GM19035 (cell line): Measurements from ENCODE around the gene ESD.

Experiments
- ATAC-seq: cut with Tn5 transposase; IDR thresholded peaks from one replicate; pipeline ENCODE4 v1.9.1; 2021; ENCODE audit not compliant: unreplicated experiment

ESD gene

GRCh38 chr13:46747031-46747820 is 49.7 kb downstream of the ESD start:
- no peak for ATAC-seq

GRCh38 chr13:46745706-46746105 is 51.3 kb downstream of the ESD start:
- no peak for ATAC-seq

- ATAC-seq = no peak
These were observed 51.9 kb downstream of the ESD start for GRCh38 chr13:46745062-46745461.

GRCh38 chr13:46743191-46743590 is 53.8 kb downstream of the ESD start:
- ATAC-seq = no peak

- ATAC-seq = no peak
These were observed 57.4 kb downstream of the ESD start for GRCh38 chr13:46739447-46740098.

GRCh38 chr13:46738766-46739165 is 58.2 kb downstream of the ESD start:
- no peak for ATAC-seq

- no peak for ATAC-seq
These were observed 58.9 kb downstream of the ESD start for GRCh38 chr13:46738055-46738454.

- ATAC-seq = no peak
These were observed 60.2 kb downstream of the ESD start for GRCh38 chr13:46736541-46737310.

- ATAC-seq = no peak
These were observed 61.5 kb downstream of the ESD start for GRCh38 chr13:46735425-46735824.

GRCh38 chr13:46731535-46731934 is 65.4 kb downstream of the ESD start:
- no peak for ATAC-seq

- no peak for ATAC-seq
These were observed 68.2 kb downstream of the ESD start for GRCh38 chr13:46728777-46729176.

GRCh38 chr13:46726347-46726746 is 70.6 kb downstream of the ESD start:
- no peak for ATAC-seq
